HG03060 (cell line): ENCODE results near the gene CTNNBL1.

Experiments used
- ATAC-seq: cut with Tn5 transposase; IDR thresholded peaks from one replicate; pipeline ENCODE4 v1.9.1; 2021; ENCODE audit warnings: low read depth, moderate number of reproducible peaks; ENCODE audit not compliant: unreplicated experiment

Gene CTNNBL1

GRCh38 chr20:37807471-37808232, 113.8 kb downstream of the CTNNBL1 start:
- ATAC-seq: no peak

- ATAC-seq: no peak
Observed at GRCh38 chr20:37808233-37809070, 114.6 kb downstream of the CTNNBL1 start.

- ATAC-seq: no peak
Observed at GRCh38 chr20:37810027-37810426, 116.2 kb downstream of the CTNNBL1 start.

- no peak for ATAC-seq
Observed at GRCh38 chr20:37816003-37816402, 122.2 kb downstream of the CTNNBL1 start.

- no peak for ATAC-seq
Observed at GRCh38 chr20:37816726-37817125, 122.9 kb downstream of the CTNNBL1 start.

GRCh38 chr20:37821696-37822095, 127.9 kb downstream of the CTNNBL1 start:
- ATAC-seq: no peak

GRCh38 chr20:37822141-37822601, 128.3 kb downstream of the CTNNBL1 start:
- ATAC-seq: no peak

- no peak for ATAC-seq
Observed at GRCh38 chr20:37823296-37823980, 129.6 kb downstream of the CTNNBL1 start.

- ATAC-seq: no peak
Observed at GRCh38 chr20:37827605-37828004, 133.8 kb downstream of the CTNNBL1 start.

- no peak for ATAC-seq
Observed at GRCh38 chr20:37828684-37829083, 134.9 kb downstream of the CTNNBL1 start.

- no peak for ATAC-seq
Observed at GRCh38 chr20:37829128-37829527, 135.3 kb downstream of the CTNNBL1 start.

- ATAC-seq: no peak
Observed at GRCh38 chr20:37833221-37833896, 139.5 kb downstream of the CTNNBL1 start.

GRCh38 chr20:37836926-37837325, 143.1 kb downstream of the CTNNBL1 start:
- no peak for ATAC-seq

- no peak for ATAC-seq
Observed at GRCh38 chr20:37837924-37838323, 144.1 kb downstream of the CTNNBL1 start.

GRCh38 chr20:37838769-37839431, 145.1 kb downstream of the CTNNBL1 start:
- ATAC-seq: no peak

GRCh38 chr20:37839432-37839827, 145.6 kb downstream of the CTNNBL1 start:
- ATAC-seq: no peak

- ATAC-seq: no peak
Observed at GRCh38 chr20:37839955-37840354, 146.1 kb downstream of the CTNNBL1 start.

GRCh38 chr20:37841389-37841788, 147.6 kb downstream of the CTNNBL1 start:
- no peak for ATAC-seq

- no peak for ATAC-seq
Observed at GRCh38 chr20:37841971-37842370, 148.1 kb downstream of the CTNNBL1 start.

- ATAC-seq: no peak
Observed at GRCh38 chr20:37845241-37845681, 151.4 kb downstream of the CTNNBL1 start.
